H7 (cell line): ENCODE measurements around the gene SART1. TPM values are rescaled to one million over a fixed set of nuclear protein-coding genes. Genes with fewer than 3 reads are reported as not detected.

ENCODE experiments used
- DNase-seq: peaks from one replicate; pipeline ENCODE4 v3.0.0; 2012
- H3K27me3 ChIP-seq: 2 replicates; pipeline ENCODE4 v1.6.0; 2011; ENCODE audit warnings: mild to moderate bottlenecking, low read length; ENCODE audit not compliant: control insufficient read depth, insufficient read depth
- H3K36me3 ChIP-seq: replicated peaks from 2 replicates; pipeline ENCODE4 v1.5.1; 2011; ENCODE audit warnings: low read length; ENCODE audit not compliant: control insufficient read depth, insufficient read depth
- H3K4me3 ChIP-seq: 2 replicates; pipeline ENCODE4 v1.5.1; 2011; ENCODE audit warnings: low read depth, mild to moderate bottlenecking, control low read depth, low read length, moderate library complexity; ENCODE audit not compliant: insufficient read depth
- total RNA-seq: library from RNA; depleted of rRNA; stranded (reverse); fragments of >200 nt; shearing (Covaris generic); gene quantifications from 2 replicates; pipeline ENCODE4 v1.2.3, GENCODE V29; 2014

The SART1 gene
- total RNA-seq, 1 experiment from 2014 or later: 34.6 TPM

DNA sequence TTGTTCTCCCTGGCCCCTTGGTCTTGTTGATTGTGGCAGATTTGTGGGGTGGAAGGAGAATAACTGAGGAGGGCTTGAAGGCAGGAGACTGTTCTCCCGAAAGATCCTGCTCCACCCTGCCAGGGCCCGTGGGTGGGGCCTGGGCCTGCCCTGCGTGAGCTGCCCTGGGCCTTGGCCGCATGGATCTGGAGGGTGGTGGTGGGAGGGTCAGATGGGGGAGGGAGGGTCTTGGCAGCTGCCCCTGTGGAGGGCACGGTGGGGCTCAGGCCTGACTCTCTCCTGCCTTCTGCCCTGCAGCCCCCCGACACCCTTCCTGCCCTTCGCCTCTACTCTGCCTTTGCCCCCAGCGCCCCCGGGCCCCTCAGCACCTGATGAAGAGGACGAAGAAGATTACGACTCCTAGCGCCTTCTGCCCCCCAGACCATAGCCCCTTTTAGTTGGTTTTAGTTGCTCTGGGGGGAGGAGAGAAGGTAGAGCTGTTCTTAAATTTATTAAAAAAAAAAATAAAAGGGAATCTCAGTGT, 40.4 kb upstream of the SART1 start:
- H3K4me3 ChIP-seq: no peak overlapping the region
- H3K36me3 ChIP-seq: no peaks in the 10 kb centered on the region; the same call in none of the 2 replicates
- no peaks in the 10 kb centered on the region for H3K27me3 ChIP-seq
- DNase-seq: no peak

DNA sequence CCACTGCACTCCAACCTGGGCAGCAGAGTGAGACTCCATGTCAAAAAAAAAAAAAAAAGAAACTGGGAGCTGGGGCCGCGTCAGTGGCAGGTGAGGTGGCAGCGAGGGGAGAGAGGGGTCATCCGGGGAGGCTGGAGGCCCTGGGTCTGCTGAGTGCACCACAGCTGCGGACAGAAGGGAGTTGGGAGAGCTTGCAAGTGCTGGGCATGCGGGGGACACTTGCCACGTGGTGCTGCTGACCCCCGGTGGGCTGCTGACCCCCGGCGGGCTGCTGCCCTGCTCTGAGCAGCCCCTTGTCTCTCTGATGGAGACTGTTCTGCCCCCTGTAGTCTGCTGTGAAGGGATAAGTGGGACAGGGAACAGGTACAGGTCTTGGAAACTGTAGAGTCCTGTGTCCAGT, 39.7 kb upstream of the SART1 start:
- DNase-seq: no peak
- H3K4me3 ChIP-seq: no peak overlapping the region
- no peaks in the 10 kb centered on the region for H3K27me3 ChIP-seq
- no peaks in the 10 kb centered on the region; the same call in none of the 2 replicates for H3K36me3 ChIP-seq

DNA sequence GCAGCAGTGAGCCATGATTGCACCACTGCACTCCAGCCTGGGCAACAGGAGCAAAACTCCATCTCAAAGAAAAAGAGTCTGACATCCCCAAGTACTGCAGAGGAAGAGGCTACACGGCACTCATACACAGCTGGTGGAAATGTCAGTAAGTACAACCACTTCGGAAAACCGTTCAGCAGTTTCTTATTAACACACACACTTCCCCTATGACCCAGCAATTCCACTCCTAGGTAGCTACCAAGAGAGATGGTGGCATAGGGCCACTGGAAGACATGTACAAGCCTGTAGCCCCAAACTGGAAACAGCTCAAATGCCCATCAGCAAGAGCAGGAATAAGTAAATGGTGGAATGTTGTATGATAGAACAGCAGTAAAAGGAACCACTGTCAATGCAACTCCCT, 39.0 kb upstream of the SART1 start:
- Histone ChIP-seq H3K4me3 (no peak overlapping the region), H3K27me3 (no peaks in the 10 kb centered on the region), H3K36me3 (no peaks in the 10 kb centered on the region; the same call in none of the 2 replicates)
- DNase-seq: no peak

DNA sequence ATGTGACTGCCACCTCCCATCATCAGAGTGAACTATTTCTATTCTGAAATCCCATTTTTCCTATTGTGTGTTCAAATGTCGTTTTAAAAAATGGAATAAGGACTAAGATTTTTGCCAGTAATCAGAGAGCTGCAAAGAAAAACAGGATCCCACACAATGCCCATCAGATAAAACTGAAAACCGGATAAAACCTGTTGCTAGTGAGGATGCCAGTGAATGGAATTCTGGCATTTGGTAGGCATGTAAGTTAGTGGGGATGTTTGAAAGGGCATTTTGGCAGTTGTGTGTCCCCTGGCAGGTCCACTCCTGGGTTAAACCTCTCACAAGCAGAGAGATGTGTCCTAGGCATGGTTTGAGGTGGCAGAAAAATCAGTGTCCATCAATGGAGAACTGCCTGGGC, 36.1 kb upstream of the SART1 start:
- Histone ChIP-seq H3K27me3 (no peaks in the 10 kb centered on the region), H3K36me3 (no peaks in the 10 kb centered on the region; the same call in none of the 2 replicates), H3K4me3 (no peak overlapping the region)
- no peak for DNase-seq

DNA sequence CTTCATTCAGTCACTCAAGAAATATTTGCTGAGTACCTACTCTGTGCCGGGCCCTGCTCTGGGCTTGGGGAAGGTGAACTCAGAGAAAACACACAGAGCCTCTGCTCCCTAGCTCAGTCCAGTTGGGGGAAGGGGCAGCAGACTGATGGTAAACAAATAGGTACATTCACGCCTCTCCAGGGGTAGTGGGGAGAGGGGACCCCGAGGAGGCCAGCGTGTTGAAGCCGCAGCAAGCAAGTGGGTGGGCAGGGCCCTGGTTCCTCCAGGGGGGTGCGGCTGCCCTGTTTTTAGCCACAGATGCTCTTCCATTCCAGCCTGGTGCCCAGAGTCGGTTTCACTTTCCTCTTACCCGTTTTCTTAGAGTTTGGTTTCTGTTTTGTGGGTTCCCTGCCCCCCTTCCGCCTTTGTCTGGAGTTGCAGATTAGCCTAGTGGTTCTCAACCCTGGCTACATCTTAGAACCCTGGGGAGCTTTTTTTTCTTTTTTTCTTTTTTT, 33.6 kb upstream of the SART1 start:
- Histone ChIP-seq H3K4me3 (no peak overlapping the region), H3K27me3 (no peaks in the 10 kb centered on the region), H3K36me3 (no peaks in the 10 kb centered on the region)
- peak; percentile 62 for DNase-seq

DNA sequence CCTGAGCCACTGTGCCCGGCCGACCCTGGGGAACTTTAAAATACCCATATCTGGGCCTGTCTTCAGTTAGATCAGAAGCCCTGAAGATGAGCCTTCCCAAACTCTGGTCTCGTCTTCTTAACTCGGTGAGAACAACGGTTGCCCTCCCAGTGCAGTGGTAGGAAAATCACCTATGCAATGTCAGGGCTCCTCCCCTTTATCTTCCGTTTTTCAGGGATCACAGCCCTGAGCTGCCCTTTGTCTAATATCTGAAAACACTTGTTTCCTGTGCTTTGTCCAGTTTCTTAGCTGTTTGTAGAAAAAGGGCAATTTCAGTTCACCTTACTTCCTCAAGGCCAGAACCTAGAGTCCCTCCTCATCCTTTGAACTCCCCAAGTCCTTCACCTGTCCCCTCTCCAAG, 32.9 kb upstream of the SART1 start:
- DNase-seq: no peak
- Histone ChIP-seq H3K36me3 (no peaks in the 10 kb centered on the region), H3K27me3 (no peaks in the 10 kb centered on the region), H3K4me3 (no peak overlapping the region)

DNA sequence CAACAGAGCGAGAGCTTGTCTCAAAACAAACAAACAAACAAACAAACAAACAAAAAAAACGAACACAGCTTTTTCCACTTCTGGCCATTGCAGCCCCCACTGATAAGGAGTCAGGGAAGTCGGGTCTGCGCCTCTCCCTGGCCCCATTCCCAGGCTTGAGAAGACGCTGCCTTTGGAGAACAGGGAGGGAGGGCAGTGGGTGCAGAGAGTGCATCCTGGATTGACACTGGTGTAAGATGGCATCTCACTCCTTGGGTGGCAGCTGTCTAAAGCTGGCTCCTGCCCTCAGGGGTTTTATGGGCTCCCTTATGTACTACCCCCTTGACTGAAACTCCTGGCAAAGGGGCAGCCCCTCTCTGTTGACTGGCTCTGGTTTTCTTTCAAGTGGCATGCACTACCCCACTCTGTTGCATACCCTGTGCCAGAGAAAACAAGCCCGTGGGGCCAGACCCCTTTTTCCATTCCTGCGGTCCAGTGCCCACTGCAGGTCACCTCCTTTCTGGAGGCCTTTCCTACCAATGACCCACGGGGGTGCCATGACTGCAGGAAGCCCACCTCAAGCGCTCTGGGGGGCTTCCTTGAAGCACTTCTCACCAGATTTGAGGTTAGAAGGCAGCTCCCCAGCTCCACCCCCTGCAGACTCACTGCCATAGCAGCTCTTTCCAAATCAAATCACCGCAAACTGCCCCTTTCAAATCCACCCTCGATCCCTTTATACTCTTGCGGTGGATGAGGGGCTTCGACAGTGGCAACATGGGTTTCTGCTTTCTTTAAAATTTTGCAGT, 29.6 kb upstream of the SART1 start:
- H3K27me3 ChIP-seq: no peaks in the 10 kb centered on the region
- DNase-seq: peak; percentile 60
- no peaks in the 10 kb centered on the region for H3K36me3 ChIP-seq
- H3K4me3 ChIP-seq: no peak overlapping the region

DNA sequence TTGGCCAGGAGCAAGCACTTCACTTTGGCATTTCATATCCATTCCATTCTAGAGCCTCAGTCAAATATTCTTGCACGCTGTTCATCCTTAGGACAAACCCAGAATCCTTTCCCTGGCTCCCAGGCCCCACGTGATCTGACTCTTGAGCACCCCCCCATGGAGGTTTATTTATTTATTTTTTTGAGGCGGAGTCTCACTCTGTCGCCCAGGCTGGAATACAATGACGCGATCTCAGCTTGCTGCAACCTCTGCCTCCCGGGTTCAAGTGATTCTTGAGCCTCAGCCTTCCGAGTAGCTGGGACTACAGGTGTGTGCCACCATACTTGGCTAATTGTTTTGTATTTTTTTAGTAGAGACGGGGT, 29.0 kb upstream of the SART1 start:
- DNase-seq: peak; percentile 72
- H3K4me3 ChIP-seq: no peak overlapping the region
- no peaks in the 10 kb centered on the region for H3K27me3 ChIP-seq
- no peaks in the 10 kb centered on the region for H3K36me3 ChIP-seq

DNA sequence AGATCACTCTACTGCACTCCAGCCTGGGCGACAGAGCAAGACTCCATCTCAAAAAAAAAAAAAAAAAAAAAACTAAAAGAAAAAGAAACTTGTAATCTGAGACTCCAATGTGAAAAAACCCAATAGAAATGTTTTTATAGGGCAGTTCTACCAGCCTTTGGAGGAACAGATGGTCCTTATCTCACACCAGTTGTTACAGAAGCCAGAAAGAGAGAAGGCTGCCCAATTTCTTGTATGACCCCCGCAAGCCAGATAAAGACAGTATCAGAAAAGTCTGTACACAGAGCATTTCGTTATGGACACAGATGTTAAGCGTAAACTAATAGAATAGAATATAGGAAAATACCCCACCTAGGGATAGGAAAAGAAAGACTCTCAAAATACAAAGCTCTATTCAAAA, 27.5 kb upstream of the SART1 start:
- H3K27me3 ChIP-seq: no peaks in the 10 kb centered on the region
- no peaks in the 10 kb centered on the region for H3K36me3 ChIP-seq
- no peak for DNase-seq
- H3K4me3 ChIP-seq: no peak overlapping the region

DNA sequence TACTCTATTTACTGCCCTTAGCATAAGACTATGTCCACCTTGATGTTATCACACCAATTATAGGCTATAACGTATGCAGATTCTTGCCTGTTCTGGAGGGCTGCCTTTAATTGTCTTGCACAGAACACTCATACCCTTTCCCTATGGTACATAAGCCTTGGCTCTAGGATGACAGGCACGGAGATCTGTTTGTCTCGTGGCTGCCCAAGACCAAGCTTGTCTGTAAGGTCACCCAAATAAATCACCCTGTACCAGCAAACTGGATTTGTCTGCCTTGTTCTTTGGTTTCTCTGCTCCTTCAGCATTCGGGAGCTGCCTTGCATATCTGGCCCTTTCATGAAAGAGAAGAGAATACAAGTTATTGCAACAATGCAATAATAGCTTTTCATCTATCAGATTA, 23.8 kb upstream of the SART1 start:
- Histone ChIP-seq H3K27me3 (no peaks in the 10 kb centered on the region; the same call in 1 of the 2 replicates), H3K4me3 (no peak overlapping the region), H3K36me3 (no peaks in the 10 kb centered on the region)
- no peak for DNase-seq

DNA sequence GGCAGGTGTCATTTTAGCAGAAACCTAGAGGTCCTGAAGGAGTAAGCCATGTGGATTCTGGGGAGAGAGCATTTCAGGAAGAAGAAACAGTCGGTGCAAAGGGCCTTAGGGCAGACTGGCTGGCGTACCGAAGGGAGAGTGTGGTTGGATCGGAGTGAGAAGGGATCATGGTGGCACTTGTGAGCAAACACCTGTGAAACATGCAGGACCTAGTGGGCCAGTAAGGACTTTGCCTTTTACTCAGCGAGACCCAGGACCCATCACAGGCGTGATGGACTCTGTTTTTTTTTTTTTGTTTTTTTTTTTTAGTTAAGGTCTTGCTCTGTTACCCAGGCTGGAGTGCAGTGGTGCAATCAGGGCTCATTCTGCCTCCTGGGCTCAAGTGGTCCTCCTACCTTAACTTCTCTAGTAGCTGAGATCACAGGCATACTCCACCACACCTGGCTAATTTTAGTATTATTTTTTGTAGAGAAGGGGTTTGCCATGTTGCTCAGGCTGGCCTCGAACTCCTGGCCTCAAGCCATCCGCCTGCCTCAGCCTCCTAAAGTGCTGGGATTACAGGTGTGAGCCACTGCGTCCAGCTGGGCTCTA, 19.7 kb upstream of the SART1 start:
- no peak for DNase-seq
- H3K4me3 ChIP-seq: no peak overlapping the region
- no peaks in the 10 kb centered on the region for H3K36me3 ChIP-seq
- no peaks in the 10 kb centered on the region; the same call in 1 of the 2 replicates for H3K27me3 ChIP-seq

DNA sequence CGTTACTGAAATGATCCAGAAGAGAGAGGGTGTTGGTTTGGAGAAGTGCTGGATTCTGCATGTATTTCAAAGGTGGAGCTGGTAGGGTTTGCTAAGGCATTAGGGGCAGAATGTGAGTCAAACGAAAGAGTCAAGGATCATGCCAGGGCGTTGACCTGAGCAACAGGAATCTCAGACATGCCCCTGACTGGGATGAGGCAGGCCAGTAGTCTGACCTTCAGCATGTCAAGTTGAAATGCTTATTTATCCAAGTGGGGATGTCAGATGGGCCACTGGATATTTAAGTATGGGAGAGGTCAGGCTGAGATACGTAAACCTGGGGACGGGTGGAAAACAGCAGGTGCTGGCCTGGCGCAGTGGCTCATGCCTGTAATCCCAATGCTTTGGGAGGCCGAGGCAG, 19.0 kb upstream of the SART1 start:
- Histone ChIP-seq H3K36me3 (no peaks in the 10 kb centered on the region), H3K27me3 (no peaks in the 10 kb centered on the region; the same call in 1 of the 2 replicates), H3K4me3 (no peak overlapping the region)
- DNase-seq: no peak

DNA sequence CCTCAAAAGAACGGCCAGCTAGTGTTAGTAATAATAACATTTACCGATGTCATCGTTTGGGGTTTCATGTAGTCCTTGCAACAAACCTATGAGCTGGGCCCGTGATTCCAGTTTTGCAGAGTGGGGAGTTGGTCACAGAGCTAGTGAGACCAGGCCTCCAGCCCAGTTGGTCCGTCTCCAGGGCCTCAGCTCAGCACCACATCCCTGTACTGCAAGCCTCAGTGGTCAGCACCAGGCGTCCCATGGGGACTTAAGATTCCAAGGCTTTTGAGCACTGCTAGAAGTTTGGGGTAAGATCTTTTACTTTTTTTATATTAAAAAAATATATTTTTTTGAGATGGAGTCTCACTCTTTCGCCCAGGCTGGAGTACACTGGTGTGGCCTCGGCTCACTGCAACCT, 17.3 kb upstream of the SART1 start:
- Histone ChIP-seq H3K36me3 (no peaks in the 10 kb centered on the region), H3K27me3 (no peaks in the 10 kb centered on the region; the same call in 1 of the 2 replicates), H3K4me3 (no peak overlapping the region)
- DNase-seq: no peak

DNA sequence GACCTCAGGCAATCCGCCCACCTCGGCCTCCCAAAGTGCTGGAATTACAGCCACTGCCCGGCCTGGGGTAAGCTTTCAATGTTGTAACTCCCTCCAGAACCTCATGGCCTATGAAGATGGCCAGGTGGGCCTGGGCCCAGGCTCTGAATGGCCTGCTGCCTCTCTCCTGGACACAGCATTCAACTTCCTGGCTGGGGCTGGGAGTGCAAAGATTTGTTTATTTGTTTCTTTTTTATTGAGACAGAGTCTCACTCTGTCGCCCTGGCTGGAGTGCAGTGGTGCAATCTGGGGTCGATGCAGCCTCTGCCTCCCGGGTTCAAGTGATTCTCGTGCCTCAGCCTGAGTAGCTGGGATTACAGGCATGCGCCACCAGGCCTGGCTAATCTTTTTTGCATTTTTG, 16.8 kb upstream of the SART1 start:
- no peak for DNase-seq
- Histone ChIP-seq H3K27me3 (no peaks in the 10 kb centered on the region; the same call in 1 of the 2 replicates), H3K4me3 (no peak overlapping the region), H3K36me3 (no peaks in the 10 kb centered on the region)

DNA sequence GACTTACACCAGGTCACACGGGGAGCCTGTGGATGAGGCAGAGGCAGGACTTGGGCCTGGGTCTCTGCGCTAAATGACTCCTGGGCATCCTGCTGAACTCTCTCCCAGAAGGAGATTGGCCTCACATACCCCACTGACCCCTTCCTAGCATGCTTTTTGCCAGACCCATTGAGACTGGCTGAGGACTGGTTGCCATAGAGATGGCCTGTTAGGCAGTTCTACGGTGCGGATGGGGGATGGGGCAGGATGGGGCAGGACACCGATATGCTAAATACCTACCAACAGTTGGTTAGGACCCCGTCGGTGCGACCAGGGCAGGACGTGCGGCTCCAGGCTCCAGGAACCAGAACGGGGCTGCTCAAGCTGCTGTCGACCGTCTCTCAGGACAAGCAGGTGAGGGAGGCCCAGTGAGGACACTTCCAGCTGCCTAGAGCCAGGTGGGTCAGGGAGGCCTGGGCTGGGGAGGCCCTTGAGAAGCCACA, 16.1 kb upstream of the SART1 start, which contains the start of gene TSGA10IP:
Gene TSGA10IP, plus strand, starts transcription at position 51 of the 482 bp plus-strand sequence. Its CDS starts 196 bp downstream, at position 247.
- H3K4me3 ChIP-seq: peak within 1 kb of the TSS; percentile 12; the same call in 1 of the 2 replicates
- DNase-seq: peak; percentile 93
- no peaks in the 10 kb centered on the region for H3K36me3 ChIP-seq
- H3K27me3 ChIP-seq: no peaks in the 10 kb centered on the region; the same call in 1 of the 2 replicates
